Eye (tissue), 1 donor: Measurements from ENCODE around the gene DHPS.
"Not testable (repeated sequence)": the region's sequence is repeated elsewhere in the genome, so short reads cannot be mapped to it uniquely, and the experiment has no call there.

Experiments used
- DNase-seq: peaks from one replicate; pipeline ENCODE4 v3.0.0-alpha.2; 2015

Gene DHPS

DNA sequence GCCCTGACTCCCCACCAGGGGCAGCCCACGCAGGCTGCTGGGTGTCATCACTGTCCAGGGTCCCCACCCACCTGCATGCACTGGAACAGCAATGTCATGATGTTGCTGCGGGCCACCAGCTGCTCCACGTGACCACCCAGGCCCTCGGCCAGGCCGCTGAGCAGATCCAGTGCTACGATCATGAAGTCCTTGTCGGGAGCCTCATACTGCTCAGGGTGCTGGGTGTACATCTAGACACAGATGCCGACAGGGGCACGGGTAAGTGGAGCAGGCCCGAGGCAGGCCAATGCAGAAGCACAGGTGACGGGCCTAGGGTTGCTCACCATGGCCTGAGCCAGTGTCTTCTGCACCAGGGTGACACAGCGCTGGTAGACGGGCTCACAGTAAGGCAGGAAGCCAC is 23.5 kb upstream of the DHPS start:
- no peak for DNase-seq

DNA sequence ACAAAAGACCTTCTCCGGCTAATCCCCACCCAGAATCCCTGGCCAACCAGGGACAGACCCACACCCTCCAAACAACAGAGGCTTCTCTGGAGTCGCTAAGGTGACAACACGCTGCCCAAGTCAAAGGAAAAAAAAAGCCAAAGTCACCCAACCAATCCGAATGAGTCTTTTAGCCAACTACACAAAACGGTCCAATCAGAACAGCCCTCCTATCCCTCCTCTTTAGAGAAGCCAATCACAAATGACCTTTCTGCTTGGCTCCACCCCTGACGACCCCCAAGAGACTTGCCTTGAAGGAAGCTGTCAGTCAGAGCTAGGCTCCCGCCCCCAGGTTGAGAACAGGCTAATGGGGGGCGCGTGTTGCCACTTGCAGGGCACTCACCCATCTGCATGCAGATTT is 21.4 kb upstream of the DHPS start:
- DNase-seq: peak; percentile 78

DNA sequence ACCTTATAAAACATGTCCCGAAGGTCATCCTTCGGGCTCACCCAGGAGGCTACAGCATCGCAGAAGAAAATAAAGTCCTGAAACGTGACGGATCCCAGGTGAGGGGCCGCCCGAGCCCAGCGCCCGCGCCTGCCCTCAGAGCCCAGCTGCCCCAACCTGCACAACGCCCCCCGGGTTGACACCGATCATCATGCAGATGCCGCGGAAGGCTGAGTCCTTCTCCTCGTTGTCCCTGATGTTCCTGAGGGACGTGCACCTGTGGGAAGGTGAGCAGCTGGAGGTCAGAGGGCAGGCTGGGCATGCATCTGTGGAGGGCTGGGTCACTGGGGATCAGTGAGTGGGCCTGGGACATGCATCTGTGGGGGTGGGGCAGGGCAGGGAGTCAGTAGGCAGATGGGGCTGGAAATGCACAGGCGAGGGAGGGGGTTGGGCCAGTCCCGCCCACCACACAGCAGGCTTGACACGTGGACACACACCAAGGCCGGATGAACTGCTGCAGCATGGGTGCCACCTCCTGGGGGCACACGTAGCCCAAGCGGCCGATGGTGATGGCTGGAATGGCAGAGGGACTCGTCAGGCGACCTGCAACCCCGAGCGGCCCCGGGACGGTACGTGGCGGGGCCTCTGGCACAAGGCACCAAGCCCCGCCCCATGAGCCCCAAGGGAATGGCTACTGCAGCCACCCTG is 20.1 kb upstream of the DHPS start:
- DNase-seq: no peak

GRCh38 chr19:12698138-12698537 is 16.5 kb upstream of the DHPS start:
- DNase-seq: no peak

- DNase-seq: not testable (repeated sequence)
Observed at GRCh38 chr19:12697425-12697824, 15.7 kb upstream of the DHPS start.

DNA sequence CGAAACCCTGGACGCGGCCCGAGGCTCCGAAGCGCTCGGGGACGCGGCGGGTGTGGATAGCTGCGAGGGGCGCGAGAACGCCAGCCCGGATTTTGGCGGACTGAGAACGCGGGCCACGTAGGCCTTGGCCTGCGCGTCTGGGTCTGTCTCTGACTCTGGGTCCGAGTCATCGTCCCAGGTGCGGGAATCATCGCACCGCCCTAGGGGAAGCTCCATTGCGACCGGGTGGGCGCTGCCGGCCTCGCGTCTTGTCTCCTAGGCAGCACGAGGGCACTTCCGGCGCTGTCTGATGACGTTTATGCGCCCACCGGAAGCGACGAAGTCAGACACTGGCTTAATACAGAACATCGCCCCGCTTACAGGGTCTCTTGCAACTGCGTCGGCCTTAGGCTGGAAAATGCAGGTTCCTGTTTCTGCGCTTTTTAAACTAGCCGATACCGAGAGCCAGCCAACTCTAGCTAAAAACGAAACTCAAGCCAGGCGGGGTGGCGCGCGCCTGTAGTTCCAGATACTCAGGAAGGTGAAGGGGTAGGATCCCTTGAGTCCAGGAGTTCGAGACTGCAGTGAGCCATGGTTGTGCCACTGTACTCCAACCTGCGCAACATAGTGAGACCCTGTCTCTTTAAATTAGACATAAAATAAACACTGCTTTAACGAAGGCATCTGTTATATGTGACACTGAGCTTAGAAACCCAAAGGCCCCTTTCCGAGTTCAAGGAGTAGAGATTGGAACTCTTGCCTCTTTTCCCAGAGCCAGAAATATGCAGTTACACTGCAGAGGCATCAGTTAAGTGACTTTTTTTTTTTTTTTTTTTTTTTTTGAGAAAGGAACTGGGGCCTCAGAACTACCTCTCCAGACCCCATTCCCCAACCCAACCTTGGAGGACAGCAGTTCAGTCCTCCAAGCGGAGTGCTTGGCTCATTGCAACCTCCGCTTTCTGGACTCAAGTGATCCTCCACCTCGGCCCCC is 15.0 kb upstream of the DHPS start, which contains the start of gene FBXW9:
TSS of gene FBXW9 (minus strand) at position 266 of the 970 bp plus-strand sequence. CDS start at position 216, 50 bp downstream.
- peak; percentile 99 for DNase-seq

GRCh38 chr19:12695997-12696365 is 14.3 kb upstream of the DHPS start:
- DNase-seq: no peak

GRCh38 chr19:12695514-12695913 is 13.8 kb upstream of the DHPS start:
- no peak for DNase-seq

GRCh38 chr19:12695096-12695495 is 13.4 kb upstream of the DHPS start:
- no peak for DNase-seq

DNA sequence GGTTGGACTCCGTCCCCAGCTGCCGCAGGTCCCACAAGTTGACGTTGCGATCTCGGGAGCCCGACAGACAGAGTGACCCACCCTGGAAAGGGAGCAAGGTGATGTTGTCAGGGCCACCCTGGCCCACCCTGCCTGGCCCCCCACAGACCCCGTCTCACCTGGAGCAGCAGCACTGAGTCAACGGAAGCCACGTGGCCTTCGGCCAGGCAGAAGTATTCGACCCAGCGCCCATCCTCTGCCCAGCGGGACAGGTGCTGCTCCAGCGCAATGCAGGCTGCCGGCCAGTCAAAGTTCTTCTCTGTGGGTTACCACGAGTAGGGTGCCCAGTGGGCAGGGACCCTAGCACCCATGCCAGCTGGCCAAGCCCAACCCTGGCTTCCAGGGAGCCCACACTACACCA is 13.0 kb upstream of the DHPS start:
- DNase-seq: no peak

- no peak for DNase-seq
Observed at GRCh38 chr19:12692960-12693359, 11.3 kb upstream of the DHPS start.

- DNase-seq: no peak
Observed at GRCh38 chr19:12689581-12690216, 8.0 kb upstream of the DHPS start.

- DNase-seq: no peak
Observed at GRCh38 chr19:12689012-12689411, 7.3 kb upstream of the DHPS start.

GRCh38 chr19:12687496-12688196 is 6.0 kb upstream of the DHPS start, which contains the start of gene GNG14:
Gene GNG14 (plus strand): TSS chr19:12687998. CDS start chr19:12688049, 51 bp downstream.
- no peak for DNase-seq

GRCh38 chr19:12685831-12686230 is 4.2 kb upstream of the DHPS start:
- DNase-seq: no peak

GRCh38 chr19:12680034-12680433 is 1.6 kb downstream of the DHPS start:
- no peak for DNase-seq

GRCh38 chr19:12678039-12678438 is 3.6 kb downstream of the DHPS start:
- DNase-seq: not testable (repeated sequence)

DNA sequence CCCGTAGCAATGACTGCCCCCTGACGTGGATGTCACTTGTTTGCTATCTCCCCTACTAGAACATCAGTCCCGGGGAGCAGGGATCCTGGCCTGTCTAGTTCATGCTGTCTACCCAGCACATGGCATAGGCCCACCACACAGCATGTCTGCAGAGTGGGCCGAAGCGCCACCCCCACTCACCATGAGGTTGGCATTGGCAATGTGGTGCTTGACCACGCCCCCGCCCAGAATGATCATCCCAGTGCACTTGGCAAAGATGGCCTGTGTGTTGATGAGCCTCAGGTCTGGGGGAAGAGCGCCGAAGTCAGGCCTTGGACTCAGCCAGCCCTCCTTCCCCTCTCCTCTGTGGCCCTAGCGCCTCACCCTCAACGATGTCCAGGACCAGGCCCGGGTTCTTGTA is 4.8 kb downstream of the DHPS start:
- no peak for DNase-seq

DNA sequence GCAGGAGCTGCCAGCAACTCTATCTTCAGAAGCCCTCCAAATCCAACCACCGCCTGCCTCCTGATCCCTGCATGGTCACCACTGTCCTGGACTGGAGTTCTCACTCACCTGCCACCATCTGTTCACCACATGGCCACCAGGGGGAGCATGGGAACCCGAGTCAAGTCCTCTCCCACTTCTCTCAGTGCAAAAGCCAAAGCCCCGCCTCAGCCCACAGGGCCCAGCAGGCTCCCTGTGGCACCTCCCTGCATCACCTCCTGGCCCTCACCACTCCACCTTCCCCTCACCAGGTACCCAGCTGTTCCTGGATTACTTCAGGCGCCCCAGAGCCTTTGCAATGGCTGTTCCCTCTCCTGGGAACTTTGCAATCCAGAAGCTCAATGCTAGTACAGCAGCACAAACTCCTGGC is 5.3 kb downstream of the DHPS start:
- DNase-seq: peak; percentile 91

GRCh38 chr19:12675940-12676339 is 5.7 kb downstream of the DHPS start:
- DNase-seq: no peak

DNA sequence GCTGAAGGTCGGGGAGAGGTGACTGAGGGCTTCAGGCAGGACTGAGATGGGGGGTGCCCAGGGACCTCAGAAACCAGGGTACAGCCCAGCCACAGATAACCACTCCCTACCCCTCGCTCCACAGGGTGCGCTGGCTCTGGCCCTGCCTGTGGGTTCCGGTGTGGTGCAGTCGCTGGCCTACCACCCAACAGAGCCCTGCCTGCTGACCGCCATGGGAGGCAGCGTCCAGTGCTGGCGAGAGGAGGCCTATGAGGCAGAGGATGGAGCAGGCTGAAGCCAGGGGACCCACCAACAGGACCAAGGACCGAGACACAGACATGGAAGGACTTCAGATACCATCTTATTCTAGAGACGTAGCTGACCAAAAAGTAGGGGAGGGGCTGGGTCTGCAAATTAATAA is 6.3 kb downstream of the DHPS start:
- DNase-seq: no peak

DNA sequence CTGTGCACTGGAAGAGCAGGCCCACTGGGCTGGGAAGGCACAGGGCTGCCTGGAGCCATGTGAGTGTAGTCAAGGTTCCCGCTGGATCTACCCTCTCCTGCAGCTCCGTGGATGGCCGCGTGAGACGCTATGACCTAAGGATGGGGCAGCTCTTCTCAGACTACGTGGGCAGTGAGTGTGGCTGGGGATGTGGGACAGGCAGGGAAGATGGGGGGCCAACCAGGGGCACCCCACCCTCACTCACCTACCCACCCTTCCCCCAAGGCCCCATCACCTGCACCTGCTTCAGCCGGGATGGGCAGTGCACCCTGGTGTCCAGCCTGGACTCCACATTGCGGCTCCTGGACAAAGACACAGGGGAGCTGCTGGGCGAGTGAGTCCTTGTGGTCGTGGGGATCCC is 8.9 kb downstream of the DHPS start:
- no peak for DNase-seq
